H1 (cell line): ENCODE measurements around the gene UBE2J1. TPM values are rescaled to one million over a fixed set of nuclear protein-coding genes. Genes with fewer than 3 reads are reported as not detected.
A peak's percentile ranks its signal among the peaks of the same experiment; 100 is the strongest.

Experiments used
- CTCF ChIA-PET: fragments of 300-600 bp; sonication (Branson Sonifier 250); formaldehyde crosslinking; loops from one replicate; lab custom pipeline; 2021; ENCODE audit not compliant: partially characterized antibody; lab: Charles Lee
- POLR2A ChIA-PET: fragments of 300-600 bp; sonication (Branson Sonifier 250); formaldehyde crosslinking; loops from one replicate; lab custom pipeline; 2021; ENCODE audit warnings: inconsistent platforms; ENCODE audit not compliant: partially characterized antibody; lab: Charles Lee
- DNase-seq, 2 experiments: peaks; one replicate each; pipeline versions ENCODE4 v3.0.0 to v3.0.0-alpha.2; 2010 to 2022; ENCODE audit warnings: low spot score in 2 of 2, low read depth in 1 of 2, mixed read lengths in 1 of 2
- FAIRE-seq: peaks from 2 replicates; lab custom pipeline; 2011; peaks lifted over from hg19 to GRCh38; lab: Jason Lieb, UNC
- H2AFZ ChIP-seq: 2 replicates; pipeline ENCODE4 v1.8.1; 2012; ENCODE audit warnings: low read length, inconsistent platforms
- H2AK5ac ChIP-seq: 2 replicates; pipeline ENCODE4 v1.6.1; 2013; ENCODE audit warnings: low read depth, low read length
- H2BK120ac ChIP-seq: replicated peaks from 2 replicates; pipeline ENCODE3; 2013; ENCODE audit warnings: low read depth, low read length, inconsistent platforms
- H2BK12ac ChIP-seq: 2 replicates; pipeline ENCODE4 v1.6.1; 2013; ENCODE audit warnings: low read depth, low read length
- H2BK15ac ChIP-seq: 2 replicates; pipeline ENCODE4 v1.6.1; 2013; ENCODE audit warnings: low read length
- H2BK20ac ChIP-seq: 2 replicates; pipeline ENCODE4 v1.6.1; 2013; ENCODE audit warnings: low read length
- H2BK5ac ChIP-seq: 2 replicates; pipeline ENCODE4 v1.6.1; 2013; ENCODE audit warnings: low read depth, low read length
- H3K14ac ChIP-seq: 2 replicates; pipeline ENCODE4 v1.6.1; 2013; ENCODE audit warnings: inconsistent platforms; ENCODE audit not compliant: insufficient read length
- H3K18ac ChIP-seq: 2 replicates; pipeline ENCODE4 v1.6.1; 2013; ENCODE audit warnings: low read length; ENCODE audit errors: extremely low read depth
- H3K23ac ChIP-seq: 2 replicates; pipeline ENCODE4 v1.6.1; 2013; ENCODE audit warnings: inconsistent platforms; ENCODE audit not compliant: insufficient read length
- H3K23me2 ChIP-seq: 2 replicates; pipeline ENCODE4 v1.6.1; 2013; ENCODE audit warnings: low read depth, low read length
- H3K27ac ChIP-seq: 2 replicates; pipeline ENCODE4 v1.6.1; 2011; ENCODE audit warnings: low read depth, low read length, inconsistent platforms
- H3K27me3 ChIP-seq, 4 experiments: replicated peaks in 1 of 4; 1 replicate in 1 of 4; 2 replicates in 3 of 4; pipeline versions ENCODE4 v1.6.1 to v1.8.1; 2011 to 2013; ENCODE audit warnings: low read length in 3 of 4, mild to moderate bottlenecking in 3 of 4, inconsistent platforms in 2 of 4, mixed read lengths in 2 of 4, moderate library complexity in 1 of 4; ENCODE audit not compliant: control insufficient read depth in 3 of 4, insufficient read depth in 3 of 4; ENCODE audit errors: extremely low read depth in 1 of 4
- H3K36me3 ChIP-seq, 4 experiments: 2 replicates each; pipeline versions ENCODE4 v1.6.1 to v1.8.1; 2011 to 2013; ENCODE audit warnings: mild to moderate bottlenecking in 4 of 4, low read length in 3 of 4, moderate library complexity in 2 of 4, control low read depth in 1 of 4, inconsistent platforms in 1 of 4; ENCODE audit not compliant: insufficient read depth in 4 of 4, control insufficient read depth in 2 of 4
- H3K4ac ChIP-seq: replicated peaks from 2 replicates; pipeline ENCODE3; 2013; ENCODE audit warnings: low read length, low read depth, mixed read lengths, inconsistent platforms; ENCODE audit not compliant: insufficient read length
- H3K4me1 ChIP-seq, 4 experiments: replicated peaks in 1 of 4; 1 replicate in 1 of 4; 2 replicates in 3 of 4; pipeline versions ENCODE4 v1.6.1 to v1.8.1; 2011 to 2013; ENCODE audit warnings: low read length in 3 of 4, inconsistent platforms in 2 of 4, mixed read lengths in 1 of 4; ENCODE audit not compliant: insufficient read depth in 4 of 4, control insufficient read depth in 3 of 4
- H3K4me2 ChIP-seq, 2 experiments: 2 replicates each; pipeline versions ENCODE4 v1.6.1 to v1.8.1; 2011 to 2013; ENCODE audit warnings: low read depth in 2 of 2, low read length in 2 of 2, control low read depth in 1 of 2, inconsistent platforms in 1 of 2, mild to moderate bottlenecking in 1 of 2; ENCODE audit not compliant: insufficient read depth in 1 of 2
- H3K4me3 ChIP-seq, 4 experiments: fragments of 200-600, 300-600 bp in 1 of 4; sonication (generic), shearing (Covaris generic), sonication (Bioruptor Twin) in 1 of 4; 2 replicates each; pipeline versions ENCODE4 v1.5.1 to v1.8.1; 2011 to 2016; ENCODE audit warnings: low read length in 4 of 4, low read depth in 3 of 4, control low read depth in 2 of 4, inconsistent platforms in 2 of 4, mild to moderate bottlenecking in 2 of 4, mixed read lengths in 1 of 4, moderate library complexity in 1 of 4; ENCODE audit not compliant: insufficient read depth in 2 of 4; ENCODE audit errors: extremely low read depth in 1 of 4
- H3K56ac ChIP-seq: replicated peaks from 2 replicates; pipeline ENCODE3; 2013; ENCODE audit warnings: low read depth, mild to moderate bottlenecking, mixed read lengths, low read length, inconsistent platforms; ENCODE audit not compliant: insufficient read length
- H3K79me1 ChIP-seq: 2 replicates; pipeline ENCODE4 v1.6.1; 2013; ENCODE audit warnings: low read depth, low read length, control low read depth
- H3K79me2 ChIP-seq, 2 experiments: 2 replicates each; pipeline versions ENCODE4 v1.6.1 to v1.8.1; 2012 to 2013; ENCODE audit warnings: low read length in 2 of 2, mild to moderate bottlenecking in 2 of 2, inconsistent platforms in 1 of 2; ENCODE audit not compliant: insufficient read depth in 2 of 2, control insufficient read depth in 1 of 2
- H3K9ac ChIP-seq, 4 experiments: replicated peaks in 1 of 4; 1 replicate in 1 of 4; 2 replicates in 3 of 4; pipeline versions ENCODE4 v1.6.1 to v1.8.1; 2011 to 2013; ENCODE audit warnings: low read depth in 3 of 4, low read length in 3 of 4, control low read depth in 2 of 4, mild to moderate bottlenecking in 2 of 4, moderate library complexity in 2 of 4, inconsistent platforms in 1 of 4; ENCODE audit errors: extremely low read depth in 1 of 4
- H3K9me3 ChIP-seq, 2 experiments: 2 replicates each; pipeline versions ENCODE4 v1.6.1 to v1.8.1; 2012 to 2013; ENCODE audit warnings: mild to moderate bottlenecking in 2 of 2, moderate library complexity in 2 of 2, control low read depth in 1 of 2, inconsistent platforms in 1 of 2, low read depth in 1 of 2, low read length in 1 of 2, mixed read lengths in 1 of 2; ENCODE audit not compliant: insufficient read depth in 2 of 2
- H4K20me1 ChIP-seq, 2 experiments: replicated peaks in 1 of 2; 2 replicates each; pipeline versions ENCODE3 to v1.8.1; 2011 to 2013; ENCODE audit warnings: inconsistent platforms in 2 of 2, low read length in 2 of 2, mild to moderate bottlenecking in 1 of 2; ENCODE audit not compliant: insufficient read depth in 2 of 2, control insufficient read depth in 1 of 2
- H4K5ac ChIP-seq: 2 replicates; pipeline ENCODE4 v1.6.1; 2013; ENCODE audit warnings: low read length, low read depth, mixed read lengths, inconsistent platforms; ENCODE audit not compliant: insufficient read length
- H4K8ac ChIP-seq: 2 replicates; pipeline ENCODE4 v1.8.0; 2013; ENCODE audit warnings: mild to moderate bottlenecking, moderate library complexity, low read length, inconsistent platforms; ENCODE audit not compliant: insufficient read depth; ENCODE audit errors: extremely low read depth
- H4K91ac ChIP-seq: replicated peaks from 2 replicates; pipeline ENCODE3; 2013; ENCODE audit warnings: low read length, mixed read lengths, inconsistent platforms; ENCODE audit not compliant: insufficient read length
- WGBS, 2 experiments: shearing (Covaris generic) in 1 of 2; methylation state at CpG; one replicate each; pipeline versions ENCODE4 v1.1.6 to v1.1.7; 2013 to 2015; ENCODE audit warnings: low lambda C conversion rate in 2 of 2, mixed read lengths in 2 of 2, inconsistent platforms in 1 of 2, low coverage in 1 of 2, missing lambda C conversion rate in 1 of 2; ENCODE audit not compliant: insufficient replicate concordance in 2 of 2, insufficient coverage in 1 of 2, insufficient read length in 1 of 2; ENCODE audit errors: extremely low coverage in 1 of 2, missing lambda C conversion rate in 1 of 2; 5-methylcytosine and 5-hydroxymethylcytosine counted together
- polyA plus RNA-seq, 7 experiments: library from polyadenylated mRNA; depleted of rRNA in 3 of 7; stranded (reverse) in 5 of 7; unstranded in 2 of 7; fragments of >200 nt in 5 of 7; fragments of 200-250 nt in 2 of 7; gene quantifications; 1 replicate in 5 of 7; 2 replicates in 1 of 7; 4 replicates in 1 of 7; pipeline versions ENCODE4 v1.2.1 to v1.2.3, GENCODE V29; 2011 to 2013; ENCODE audit warnings: missing spikeins in 2 of 7, mixed read lengths in 2 of 7
- total RNA-seq: library from RNA; stranded (reverse); fragmentation: NEBNext Ultra II Directional; extraction: Animal tissue kit (Norgen Biotek cat#: 25700); gene quantifications from 2 replicates; pipeline ENCODE4 v1.2.1, GENCODE V29; 2021

Gene UBE2J1
- total and polyA plus RNA-seq, 2 of the 8 experiments (the other 6 are each of a cell fraction or from before 2014, with no cell fraction given) = 8.5 to 15.2 TPM

- WGBS, 2 experiments = 94% methylated on average over 10 of the region's 10 CpGs; no CpG with 5 or more reads in 1 of the 2 experiments
- no peak overlapping the region for H3K18ac ChIP-seq
- no peaks in the 10 kb centered on the region for H3K23me2 ChIP-seq
- H2AFZ ChIP-seq = no peak overlapping the region
- no peak overlapping the region for H3K14ac ChIP-seq
- no peaks in the 10 kb centered on the region for H3K79me1 ChIP-seq
- DNase-seq (no peak), FAIRE-seq (no peak)
- H3K27ac ChIP-seq = no peak overlapping the region
- H2AK5ac ChIP-seq = no peak overlapping the region
- ChIA-PET CTCF (interaction anchor here (0.6 to 4.2 kb wide), 9 partner anchors 9 to 180 kb away, joined by 3 to 20 read pairs (median 10); no protein-coding TSS in a partner anchor), POLR2A (interaction anchor here (1.5 kb wide), 1 partner anchor 58 kb away, joined by 3 read pairs; no protein-coding TSS in a partner anchor)
- no peak overlapping the region for H2BK120ac ChIP-seq
- H3K4ac ChIP-seq = no peak overlapping the region
- H4K8ac ChIP-seq = no peak overlapping the region
- no peak overlapping the region for H3K9ac ChIP-seq
- no peak overlapping the region for H4K91ac ChIP-seq
- H3K79me2 ChIP-seq = no peaks in the 10 kb centered on the region
- H3K4me2 ChIP-seq = no peak overlapping the region
- no peaks in the 10 kb centered on the region for H4K20me1 ChIP-seq
- no peak overlapping the region for H2BK15ac ChIP-seq
- no peak overlapping the region for H2BK5ac ChIP-seq
- H3K23ac ChIP-seq = no peak overlapping the region
- no peaks in the 10 kb centered on the region; a peak in 1 of 4 replicates for H3K9me3 ChIP-seq
- H2BK20ac ChIP-seq = no peak overlapping the region
- H3K4me3 ChIP-seq = no peak overlapping the region
- H4K5ac ChIP-seq = no peak overlapping the region
- no peak overlapping the region for H3K56ac ChIP-seq
- 0 out of 2 replicates have a peak overlapping the region, but pooled peaks have one; percentile 9 for H2BK12ac ChIP-seq
- peaks cover 0 to 6% (median 0%) of the 10 kb centered on the region in 4 experiments; a peak in 3 of 7 replicates for H3K4me1 ChIP-seq
- H3K36me3 ChIP-seq = no peaks in the 10 kb centered on the region
- no peaks in the 10 kb centered on the region for H3K27me3 ChIP-seq
Observed at GRCh38 chr6:89302936-89303335, 49.6 kb downstream of the UBE2J1 start.
